K562 (cell line): ENCODE data around the gene ROBO1. TPM values are rescaled to one million over a fixed set of nuclear protein-coding genes. Genes with fewer than 3 reads are reported as not detected.

ENCODE experiments used
- ATAC-seq: fragments of 200-7000 bp; cut with Tn5 transposase; 3 replicates; pipeline ENCODE4 v1.9.1; 2020; ENCODE audit warnings: moderate library complexity
- BruUV-seq: library from RNA; stranded (reverse); fragments of 400-500 nt; replicated peaks from 2 replicates; lab custom pipeline; 2021; lab: Mats Ljungman, UMichigan
- CTCF ChIA-PET: fragments of 300-600 bp; formaldehyde crosslinking; extraction: SDS; loops from one replicate; lab custom pipeline; 2021; ENCODE audit warnings: low intra/inter-chr PET ratio; lab: Yijun Ruan, JAX
- POLR2A ChIA-PET: fragments of 300-600, 350-650 bp; sonication (Branson Sonifier 250); formaldehyde crosslinking; extraction: SDS; loops from one replicate; lab custom pipeline; 2021; ENCODE audit warnings: antibody characterized with exemption, inconsistent platforms; lab: Yijun Ruan, JAX
- DNase-seq, 4 experiments: peaks; one replicate each; pipeline versions ENCODE4 v3.0.0 to v3.0.0-alpha.2; 2011 to 2018; ENCODE audit warnings: low spot score in 3 of 4, mixed read lengths in 3 of 4; ENCODE audit errors: extremely low read depth in 1 of 4
- FAIRE-seq: peaks from 2 replicates; lab custom pipeline; 2011; peaks lifted over from hg19 to GRCh38; lab: Jason Lieb, UNC
- H2AFZ ChIP-seq: 2 replicates; pipeline ENCODE4 v1.6.0; 2011; ENCODE audit warnings: low read depth, low read length, control low read depth, inconsistent platforms
- H3K27ac ChIP-seq: fragments of 200-600 bp; 3 replicates; pipeline ENCODE4 v1.8.0; 2011; ENCODE audit warnings: low read depth, mild to moderate bottlenecking, control low read depth, inconsistent platforms, low read length, moderate library complexity, mixed read lengths; ENCODE audit errors: extremely low read depth
- H3K27me3 ChIP-seq, 2 experiments: fragments of 300-600 bp in 1 of 2; 2 replicates in 1 of 2; 3 replicates in 1 of 2; pipeline versions ENCODE4 v1.6.0 to v1.8.0; 2011; ENCODE audit warnings: inconsistent platforms in 2 of 2, low read length in 2 of 2, mild to moderate bottlenecking in 1 of 2, mixed read lengths in 1 of 2, moderate library complexity in 1 of 2; ENCODE audit not compliant: control insufficient read depth in 2 of 2, insufficient read depth in 2 of 2
- H3K36me3 ChIP-seq: fragments of 300-600 bp; 3 replicates; pipeline ENCODE4 v1.8.0; 2011; ENCODE audit warnings: mild to moderate bottlenecking, low read length, inconsistent platforms; ENCODE audit not compliant: control insufficient read depth, insufficient read depth
- H3K4me1 ChIP-seq, 2 experiments: fragments of 200-600 bp in 1 of 2; replicated peaks in 1 of 2; 2 replicates in 1 of 2; 3 replicates in 1 of 2; pipeline versions ENCODE4 v1.5.1 to v1.8.0; 2011; ENCODE audit warnings: inconsistent platforms in 2 of 2, low read length in 2 of 2, mild to moderate bottlenecking in 1 of 2, mixed read lengths in 1 of 2, moderate library complexity in 1 of 2; ENCODE audit not compliant: control insufficient read depth in 2 of 2, insufficient read depth in 2 of 2
- H3K4me2 ChIP-seq: 2 replicates; pipeline ENCODE4 v1.6.1; 2011; ENCODE audit warnings: low read length, control low read depth, inconsistent platforms, mixed read lengths; ENCODE audit not compliant: insufficient read depth
- H3K4me3 ChIP-seq: fragments of 200-600 bp; sonication (generic), shearing (Covaris generic); 2 replicates; pipeline ENCODE4 v1.5.1; 2016; ENCODE audit warnings: control low read depth, inconsistent platforms
- H3K79me2 ChIP-seq: fragments of 200-600 bp; 3 replicates; pipeline ENCODE4 v1.8.0; 2011; ENCODE audit warnings: low read length, inconsistent platforms; ENCODE audit not compliant: control insufficient read depth, insufficient read depth
- H3K9ac ChIP-seq, 2 experiments: 2 replicates each; pipeline versions ENCODE4 v1.6.0 to v1.6.1; 2011; ENCODE audit warnings: low read depth in 2 of 2, low read length in 2 of 2, control low read depth in 1 of 2, inconsistent platforms in 1 of 2, mild to moderate bottlenecking in 1 of 2, mixed read lengths in 1 of 2; ENCODE audit not compliant: insufficient read depth in 1 of 2
- H3K9me1 ChIP-seq: one replicate; pipeline ENCODE4 v1.6.0; 2011; ENCODE audit warnings: inconsistent platforms, mild to moderate bottlenecking, low read length, moderate library complexity; ENCODE audit not compliant: control insufficient read depth, insufficient read depth
- H3K9me3 ChIP-seq: replicated peaks from 2 replicates; pipeline ENCODE4 v1.5.1; 2011; ENCODE audit warnings: low read depth, low read length, inconsistent platforms; ENCODE audit not compliant: control insufficient read depth, insufficient read depth
- H4K20me1 ChIP-seq: replicated peaks from 2 replicates; pipeline ENCODE4 v1.6.1; 2011; ENCODE audit warnings: low read length, inconsistent platforms, mixed read lengths; ENCODE audit not compliant: control insufficient read depth, insufficient read depth
- BRD4 ChIP-seq: fragments of 200-600 bp; sonication (generic); IDR thresholded peaks from 2 replicates; pipeline ENCODE4 v1.6.1; 2017; ENCODE audit warnings: inconsistent platforms
- FUS ChIP-seq: fragments of 200-400 bp; formaldehyde crosslinking; optimal IDR thresholded peaks from 2 replicates; pipeline ENCODE3; 2017; ENCODE audit warnings: low read depth, low read length
- WGBS: fragments of 100-300 bp; shearing (Covaris generic); methylation state at CpG from one replicate; pipeline ENCODE4 v1.1.6; 2016; ENCODE audit warnings: low coverage, mixed read lengths; ENCODE audit not compliant: insufficient coverage; ENCODE audit errors: missing lambda C conversion rate; 5-methylcytosine and 5-hydroxymethylcytosine counted together
- in situ Hi-C: fragments of 300-500 bp; cut with MboI; formaldehyde crosslinking; loops from 4 replicates; pipeline ENCODE4 v1.15.0; 2018; ENCODE audit warnings: inconsistent platforms, mixed read lengths
- intact Hi-C: fragments of 100-400 bp; cut with micrococcal nuclease; formaldehyde crosslinking; loops from 2 replicates; pipeline ENCODE4 v1.14.2; 2022
- polyA plus RNA-seq, 8 experiments: library from polyadenylated mRNA; depleted of rRNA in 4 of 8; stranded (reverse) in 5 of 8; unstranded in 3 of 8; fragments of >200 nt; fragmentation: Nextera tagmentation in 2 of 8; fragmentation: Illumina TruSeq in 1 of 8; extraction: Ambion mirVana in 2 of 8; extraction: Trizol in 1 of 8; gene quantifications; 2 replicates each; pipeline versions ENCODE4 v1.2.1 to v1.2.3, GENCODE V29; 2011 to 2014; ENCODE audit warnings: inconsistent platforms in 1 of 8, missing spikeins in 1 of 8
- total RNA-seq, 7 experiments: library from RNA; depleted of rRNA in 6 of 7; stranded (reverse); fragments of >200 nt in 6 of 7; fragmentation: Illumina TruSeq in 2 of 7; extraction: Trizol in 2 of 7; gene quantifications; 2 replicates each; pipeline versions ENCODE4 v1.2.1 to v1.2.3, GENCODE V29; 2011 to 2021; ENCODE audit warnings: low replicate concordance in 1 of 7
- TF ChIP-seq, protein P1 (sequence below): fragments of 250-450 bp; sonication (Bioruptor Pico); IDR thresholded peaks from 2 replicates; pipeline ENCODE4 v1.8.0; 2021; ENCODE audit warnings: borderline replicate concordance, mild to moderate bottlenecking, moderate library complexity; ENCODE audit not compliant: poor library complexity, severe bottlenecking
- TF ChIP-seq, protein P2 (sequence below): fragments of 450-650 bp; IDR thresholded peaks from 2 replicates; pipeline ENCODE4 v1.6.1; 2016
- TF ChIP-seq, protein P3 (sequence below): fragments of 200-400 bp; formaldehyde crosslinking; IDR thresholded peaks from 2 replicates; pipeline ENCODE4 v1.6.1; 2017; ENCODE audit warnings: mild to moderate bottlenecking, low read depth, low read length, moderate library complexity
- TF ChIP-seq, protein P4 (sequence below): fragments of 250-450 bp; sonication (Bioruptor Pico); IDR thresholded peaks from 2 replicates; pipeline ENCODE4 v1.8.0; 2021; ENCODE audit warnings: mild to moderate bottlenecking, moderate library complexity
- TF ChIP-seq, protein P5 (sequence below): fragments of 250-450 bp; sonication (Bioruptor Pico); IDR thresholded peaks from 2 replicates; pipeline ENCODE4 v1.4.0; 2020

The ROBO1 gene
- total and polyA plus RNA-seq, 9 of the 15 experiments (the other 6 are each of a cell fraction or from before 2014, with no cell fraction given) = 0.01 to 0.53 (median 0.17) TPM; not detected in 5

DNA sequence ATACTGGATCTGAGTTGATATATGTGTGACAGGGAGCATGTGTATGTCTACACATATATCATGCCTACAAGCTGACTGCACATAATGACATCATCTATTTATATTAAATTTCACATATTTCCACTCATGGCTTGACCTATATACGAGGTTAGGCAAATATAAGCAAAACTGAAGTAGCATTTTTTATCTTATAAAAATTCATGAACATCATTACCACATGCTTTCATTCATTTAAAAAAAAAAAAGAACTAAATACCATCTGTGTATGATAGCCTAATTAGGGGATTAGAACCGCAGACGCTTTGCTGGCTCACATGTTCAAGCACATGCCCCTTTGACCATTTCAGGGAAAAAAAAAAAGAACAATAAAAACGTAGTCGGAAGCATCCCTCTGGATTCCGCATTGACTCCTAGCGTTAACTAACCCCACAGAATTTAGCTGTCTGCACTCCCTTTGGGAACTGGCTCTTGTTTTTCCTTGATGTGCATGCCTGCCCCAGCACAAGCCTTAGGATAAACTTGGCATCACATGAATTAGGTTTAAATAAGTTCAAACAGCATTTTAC lies 888.4 kb downstream of the ROBO1 start (continued):
- TF ChIP-seq, protein P1, sequence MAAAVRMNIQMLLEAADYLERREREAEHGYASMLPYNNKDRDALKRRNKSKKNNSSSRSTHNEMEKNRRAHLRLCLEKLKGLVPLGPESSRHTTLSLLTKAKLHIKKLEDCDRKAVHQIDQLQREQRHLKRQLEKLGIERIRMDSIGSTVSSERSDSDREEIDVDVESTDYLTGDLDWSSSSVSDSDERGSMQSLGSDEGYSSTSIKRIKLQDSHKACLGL (CRISPR knock-in tag) = no peak
- TF ChIP-seq, protein P2, sequence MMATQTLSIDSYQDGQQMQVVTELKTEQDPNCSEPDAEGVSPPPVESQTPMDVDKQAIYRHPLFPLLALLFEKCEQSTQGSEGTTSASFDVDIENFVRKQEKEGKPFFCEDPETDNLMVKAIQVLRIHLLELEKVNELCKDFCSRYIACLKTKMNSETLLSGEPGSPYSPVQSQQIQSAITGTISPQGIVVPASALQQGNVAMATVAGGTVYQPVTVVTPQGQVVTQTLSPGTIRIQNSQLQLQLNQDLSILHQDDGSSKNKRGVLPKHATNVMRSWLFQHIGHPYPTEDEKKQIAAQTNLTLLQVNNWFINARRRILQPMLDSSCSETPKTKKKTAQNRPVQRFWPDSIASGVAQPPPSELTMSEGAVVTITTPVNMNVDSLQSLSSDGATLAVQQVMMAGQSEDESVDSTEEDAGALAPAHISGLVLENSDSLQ = no peak

DNA sequence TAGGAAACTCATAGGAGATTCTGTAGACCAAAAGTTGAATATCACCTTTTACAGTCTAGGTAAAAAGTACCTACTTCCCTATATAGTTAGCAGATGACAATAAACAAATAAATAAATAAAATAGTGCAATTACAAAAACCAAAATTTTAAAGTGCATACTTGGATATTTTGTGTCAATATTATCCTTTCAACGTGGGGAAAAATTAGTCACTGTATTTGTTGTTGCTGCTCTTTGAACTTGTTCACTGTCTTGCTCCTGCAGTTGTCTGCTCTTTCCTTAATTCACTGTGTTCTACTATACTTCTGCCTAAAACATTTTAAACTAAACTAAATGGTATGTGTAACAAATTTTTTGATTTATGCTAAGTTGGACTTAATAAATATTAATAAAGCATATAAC lies 889.0 kb downstream of the ROBO1 start:
- H3K36me3 ChIP-seq = no peaks in the 10 kb centered on the region
- intact Hi-C loops (no loop called here), in situ Hi-C loops (no loop called here)
- ATAC-seq = no peak
- no TSS peak for BruUV-seq
- WGBS = 0% methylated on average over 1 of the region's 1 CpG
- no peaks in the 10 kb centered on the region for H3K9me3 ChIP-seq
- no peaks in the 10 kb centered on the region for H3K4me1 ChIP-seq
- POLR2A ChIA-PET = no interaction called here
- H3K27me3 ChIP-seq = no peaks in the 10 kb centered on the region
- no peaks in the 10 kb centered on the region for H3K79me2 ChIP-seq
- no peaks in the 10 kb centered on the region for H4K20me1 ChIP-seq
- no peak for DNase-seq
- no peak overlapping the region for H3K4me2 ChIP-seq
- H3K9me1 ChIP-seq = no peaks in the 10 kb centered on the region
- CTCF ChIA-PET = no interaction called here
- no peak overlapping the region for H3K4me3 ChIP-seq
- H3K9ac ChIP-seq = no peak overlapping the region
- no peak overlapping the region for H2AFZ ChIP-seq
- H3K27ac ChIP-seq = no peak overlapping the region
- no peak for FAIRE-seq
- TF ChIP-seq, protein P3, sequence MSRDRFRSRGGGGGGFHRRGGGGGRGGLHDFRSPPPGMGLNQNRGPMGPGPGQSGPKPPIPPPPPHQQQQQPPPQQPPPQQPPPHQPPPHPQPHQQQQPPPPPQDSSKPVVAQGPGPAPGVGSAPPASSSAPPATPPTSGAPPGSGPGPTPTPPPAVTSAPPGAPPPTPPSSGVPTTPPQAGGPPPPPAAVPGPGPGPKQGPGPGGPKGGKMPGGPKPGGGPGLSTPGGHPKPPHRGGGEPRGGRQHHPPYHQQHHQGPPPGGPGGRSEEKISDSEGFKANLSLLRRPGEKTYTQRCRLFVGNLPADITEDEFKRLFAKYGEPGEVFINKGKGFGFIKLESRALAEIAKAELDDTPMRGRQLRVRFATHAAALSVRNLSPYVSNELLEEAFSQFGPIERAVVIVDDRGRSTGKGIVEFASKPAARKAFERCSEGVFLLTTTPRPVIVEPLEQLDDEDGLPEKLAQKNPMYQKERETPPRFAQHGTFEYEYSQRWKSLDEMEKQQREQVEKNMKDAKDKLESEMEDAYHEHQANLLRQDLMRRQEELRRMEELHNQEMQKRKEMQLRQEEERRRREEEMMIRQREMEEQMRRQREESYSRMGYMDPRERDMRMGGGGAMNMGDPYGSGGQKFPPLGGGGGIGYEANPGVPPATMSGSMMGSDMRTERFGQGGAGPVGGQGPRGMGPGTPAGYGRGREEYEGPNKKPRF = no peak
- TF ChIP-seq, protein P4, sequence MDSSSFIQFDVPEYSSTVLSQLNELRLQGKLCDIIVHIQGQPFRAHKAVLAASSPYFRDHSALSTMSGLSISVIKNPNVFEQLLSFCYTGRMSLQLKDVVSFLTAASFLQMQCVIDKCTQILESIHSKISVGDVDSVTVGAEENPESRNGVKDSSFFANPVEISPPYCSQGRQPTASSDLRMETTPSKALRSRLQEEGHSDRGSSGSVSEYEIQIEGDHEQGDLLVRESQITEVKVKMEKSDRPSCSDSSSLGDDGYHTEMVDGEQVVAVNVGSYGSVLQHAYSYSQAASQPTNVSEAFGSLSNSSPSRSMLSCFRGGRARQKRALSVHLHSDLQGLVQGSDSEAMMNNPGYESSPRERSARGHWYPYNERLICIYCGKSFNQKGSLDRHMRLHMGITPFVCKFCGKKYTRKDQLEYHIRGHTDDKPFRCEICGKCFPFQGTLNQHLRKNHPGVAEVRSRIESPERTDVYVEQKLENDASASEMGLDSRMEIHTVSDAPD (CRISPR knock-in tag) = no peak
- TF ChIP-seq, protein P5, sequence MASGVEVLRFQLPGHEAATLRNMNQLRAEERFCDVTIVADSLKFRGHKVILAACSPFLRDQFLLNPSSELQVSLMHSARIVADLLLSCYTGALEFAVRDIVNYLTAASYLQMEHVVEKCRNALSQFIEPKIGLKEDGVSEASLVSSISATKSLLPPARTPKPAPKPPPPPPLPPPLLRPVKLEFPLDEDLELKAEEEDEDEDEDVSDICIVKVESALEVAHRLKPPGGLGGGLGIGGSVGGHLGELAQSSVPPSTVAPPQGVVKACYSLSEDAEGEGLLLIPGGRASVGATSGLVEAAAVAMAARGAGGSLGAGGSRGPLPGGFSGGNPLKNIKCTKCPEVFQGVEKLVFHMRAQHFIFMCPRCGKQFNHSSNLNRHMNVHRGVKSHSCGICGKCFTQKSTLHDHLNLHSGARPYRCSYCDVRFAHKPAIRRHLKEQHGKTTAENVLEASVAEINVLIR (CRISPR knock-in tag) = no peak
- no peak for TF ChIP-seq FUS
- no peak for TF ChIP-seq BRD4
